Peyer's patch (tissue), 4 donors: Measurements from ENCODE around the gene PTPRM. TPM values are rescaled to one million over a fixed set of nuclear protein-coding genes. Genes with fewer than 3 reads are reported as not detected.

Experiments used
- DNase-seq, 3 donors: peaks; one replicate each; pipeline ENCODE4 v3.0.0-alpha.2; 2017 to 2019
- H3K27ac ChIP-seq, 4 donors: fragments of 200-600 bp; sonication (generic); one replicate each; pipeline ENCODE4 v1.5.1; 2016 to 2019
- H3K27me3 ChIP-seq, 2 donors: fragments of 200-600 bp; sonication (generic); one replicate each; pipeline ENCODE4 v1.5.1; 2019
- H3K36me3 ChIP-seq, 3 donors: fragments of 200-600 bp; sonication (generic); one replicate each; pipeline ENCODE4 v1.5.1; 2016 to 2019
- H3K4me1 ChIP-seq, 4 donors: fragments of 200-600 bp; sonication (generic); one replicate each; pipeline ENCODE4 v1.5.1; 2016 to 2019
- H3K4me3 ChIP-seq, 4 donors: fragments of 200-600 bp; sonication (generic); 1 replicate in 3 of 4; 2 replicates in 1 of 4; pipeline ENCODE4 v1.5.1; 2016 to 2019; ENCODE audit warnings: mild to moderate bottlenecking in 1 of 4
- H3K9me3 ChIP-seq, 4 donors: fragments of 200-600 bp; sonication (generic); one replicate each; pipeline ENCODE4 v1.5.1; 2016 to 2019; ENCODE audit warnings: mild to moderate bottlenecking in 1 of 4
- POLR2A ChIP-seq, 2 donors: fragments of 450-650 bp; IDR thresholded peaks; one replicate each; pipeline ENCODE4 v1.5.1; 2017; ENCODE audit warnings: antibody characterized with exemption in 2 of 2, mild to moderate bottlenecking in 2 of 2, moderate library complexity in 2 of 2
- total RNA-seq, 4 donors: library from RNA; depleted of rRNA; stranded (reverse); fragments of >200 nt; gene quantifications; one replicate each; pipeline ENCODE4 v1.1.0, GENCODE V29; 2016
- TF ChIP-seq, protein P1 (sequence below), 6 experiments: fragments of 450-650 bp in 4 of 6; fragments of 200-600 bp in 2 of 6; sonication (generic) in 1 of 6; IDR thresholded peaks; one replicate each; pipeline ENCODE4 v1.5.1; 2017 to 2019; ENCODE audit warnings: antibody characterized with exemption in 6 of 6, mild to moderate bottlenecking in 3 of 6, moderate library complexity in 1 of 6

The PTPRM gene
- total RNA-seq, 4 donors from 2014 or later, result 39.6 to 211 (median 80.3) TPM

DNA sequence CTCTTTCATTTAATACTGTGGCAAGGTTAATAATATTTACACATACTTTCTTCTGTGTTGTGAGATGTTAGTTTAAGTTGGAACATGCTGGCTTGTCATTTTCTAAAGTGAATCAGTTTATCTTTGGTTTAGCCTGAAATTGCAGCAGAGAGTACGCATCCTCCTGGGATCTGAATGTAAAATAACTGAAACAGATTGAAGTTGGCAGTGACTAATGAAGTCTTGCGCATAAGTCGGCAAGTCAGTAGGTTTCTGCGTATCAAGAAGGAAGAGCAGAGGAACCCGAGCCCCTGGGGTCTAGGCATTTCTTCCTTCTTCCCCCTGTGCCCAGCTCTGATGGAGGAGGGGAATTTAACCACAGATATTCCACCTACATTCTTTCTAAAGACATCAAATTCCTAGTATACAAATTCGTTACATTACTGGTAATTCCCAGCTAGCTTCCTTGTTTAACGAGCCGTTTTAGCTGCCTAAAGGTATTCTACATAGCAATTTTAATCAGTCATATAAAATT is 650.0 kb downstream of the PTPRM start:
- no peaks in the 10 kb centered on the region for H3K27me3 ChIP-seq
- no peaks in the 10 kb centered on the region for H3K9me3 ChIP-seq
- H3K36me3 ChIP-seq, result no peaks in the 10 kb centered on the region
- no peak overlapping the region for H3K4me3 ChIP-seq
- TF ChIP-seq, protein P1, sequence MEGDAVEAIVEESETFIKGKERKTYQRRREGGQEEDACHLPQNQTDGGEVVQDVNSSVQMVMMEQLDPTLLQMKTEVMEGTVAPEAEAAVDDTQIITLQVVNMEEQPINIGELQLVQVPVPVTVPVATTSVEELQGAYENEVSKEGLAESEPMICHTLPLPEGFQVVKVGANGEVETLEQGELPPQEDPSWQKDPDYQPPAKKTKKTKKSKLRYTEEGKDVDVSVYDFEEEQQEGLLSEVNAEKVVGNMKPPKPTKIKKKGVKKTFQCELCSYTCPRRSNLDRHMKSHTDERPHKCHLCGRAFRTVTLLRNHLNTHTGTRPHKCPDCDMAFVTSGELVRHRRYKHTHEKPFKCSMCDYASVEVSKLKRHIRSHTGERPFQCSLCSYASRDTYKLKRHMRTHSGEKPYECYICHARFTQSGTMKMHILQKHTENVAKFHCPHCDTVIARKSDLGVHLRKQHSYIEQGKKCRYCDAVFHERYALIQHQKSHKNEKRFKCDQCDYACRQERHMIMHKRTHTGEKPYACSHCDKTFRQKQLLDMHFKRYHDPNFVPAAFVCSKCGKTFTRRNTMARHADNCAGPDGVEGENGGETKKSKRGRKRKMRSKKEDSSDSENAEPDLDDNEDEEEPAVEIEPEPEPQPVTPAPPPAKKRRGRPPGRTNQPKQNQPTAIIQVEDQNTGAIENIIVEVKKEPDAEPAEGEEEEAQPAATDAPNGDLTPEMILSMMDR (IDR thresholded peaks at IDR 0.05), result no peak
- TF ChIP-seq POLR2A (IDR thresholded peaks at IDR 0.05), result no peak
- DNase-seq, result no peak
- H3K27ac ChIP-seq, result no peak overlapping the region
- no peaks in the 10 kb centered on the region for H3K4me1 ChIP-seq

DNA sequence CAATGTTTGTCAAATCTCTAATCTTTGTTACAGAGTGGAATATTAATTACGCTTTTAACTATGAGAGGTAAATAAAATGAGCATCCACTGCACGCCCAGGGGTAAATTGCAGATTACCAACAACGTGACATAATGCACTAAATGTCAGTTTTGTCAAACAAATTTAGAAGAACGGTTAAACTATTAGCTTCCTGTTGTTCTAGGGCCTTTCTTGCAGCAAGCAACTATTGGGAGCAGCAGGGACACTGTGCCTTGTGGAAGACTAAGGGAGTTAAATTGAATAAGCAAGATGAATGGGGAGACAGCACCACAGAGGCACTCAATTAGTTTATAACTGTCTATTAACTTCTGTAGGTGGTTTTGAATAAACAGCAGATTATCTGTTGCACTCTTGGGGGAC is 651.1 kb downstream of the PTPRM start:
- H3K36me3 ChIP-seq, result no peaks in the 10 kb centered on the region
- no peak overlapping the region for H3K4me3 ChIP-seq
- no peak for DNase-seq
- no peaks in the 10 kb centered on the region for H3K27me3 ChIP-seq
- H3K4me1 ChIP-seq, result no peaks in the 10 kb centered on the region
- H3K27ac ChIP-seq, result no peak overlapping the region
- no peaks in the 10 kb centered on the region for H3K9me3 ChIP-seq
- no peak for TF ChIP-seq POLR2A (IDR thresholded peaks at IDR 0.05)
- TF ChIP-seq, protein P1 (IDR thresholded peaks at IDR 0.05), result no peak

DNA sequence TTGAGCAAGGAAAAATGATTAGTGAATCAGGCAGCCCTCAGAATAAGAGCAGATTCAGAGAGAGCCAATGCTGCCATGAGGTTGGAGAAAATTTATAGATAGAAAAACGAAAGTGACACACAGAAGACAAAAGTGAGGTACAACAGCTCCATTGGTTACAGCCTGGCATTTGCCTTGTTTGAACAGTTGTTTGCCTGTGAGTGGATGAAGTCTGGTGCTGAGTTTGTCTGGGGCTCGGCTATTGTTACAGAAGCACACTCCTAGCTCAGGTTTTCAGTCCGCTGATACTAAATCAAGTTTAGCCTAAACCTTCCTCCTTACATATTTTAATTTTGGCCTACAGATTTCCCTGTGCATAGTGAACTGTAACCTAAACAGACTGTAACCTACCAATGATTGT is 654.3 kb downstream of the PTPRM start:
- Histone ChIP-seq H3K27ac (no peak overlapping the region), H3K4me1 (no peaks in the 10 kb centered on the region), H3K4me3 (no peak overlapping the region), H3K27me3 (no peaks in the 10 kb centered on the region), H3K9me3 (no peaks in the 10 kb centered on the region), H3K36me3 (no peaks in the 10 kb centered on the region)
- TF ChIP-seq POLR2A (IDR thresholded peaks at IDR 0.05), result no peak
- TF ChIP-seq, protein P1 (IDR thresholded peaks at IDR 0.05), result no peak
- DNase-seq, result no peak

DNA sequence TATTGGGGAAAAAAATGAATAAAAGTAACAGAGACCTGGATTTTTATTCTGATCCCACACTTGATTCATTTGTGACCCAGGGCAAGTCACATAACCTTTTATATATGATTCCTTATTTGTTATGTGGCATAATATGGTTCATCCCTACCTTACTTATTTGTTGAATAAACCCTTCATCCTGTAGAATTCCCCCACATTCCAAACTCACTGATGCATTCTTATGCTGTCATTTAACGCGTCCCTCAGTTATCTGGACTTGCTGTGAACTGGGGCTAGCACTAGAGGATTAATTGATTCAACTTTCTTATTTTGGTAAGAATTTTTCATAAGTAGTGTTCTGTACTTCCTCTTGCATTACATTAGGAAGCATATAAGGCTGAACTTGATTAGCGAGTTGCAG is 657.5 kb downstream of the PTPRM start:
- no peak overlapping the region for H3K27ac ChIP-seq
- no peaks in the 10 kb centered on the region for H3K4me1 ChIP-seq
- H3K27me3 ChIP-seq, result no peaks in the 10 kb centered on the region
- no peaks in the 10 kb centered on the region for H3K9me3 ChIP-seq
- no peak overlapping the region for H3K4me3 ChIP-seq
- DNase-seq, result no peak
- H3K36me3 ChIP-seq, result no peaks in the 10 kb centered on the region
- TF ChIP-seq POLR2A (IDR thresholded peaks at IDR 0.05), result no peak
- TF ChIP-seq, protein P1 (IDR thresholded peaks at IDR 0.05), result no peak

GRCh38 chr18:8229040-8229439 is 661.9 kb downstream of the PTPRM start:
- TF ChIP-seq, protein P1 (IDR thresholded peaks at IDR 0.05), result no peak
- TF ChIP-seq POLR2A (IDR thresholded peaks at IDR 0.05), result no peak
- Histone ChIP-seq H3K27ac (no peak overlapping the region), H3K4me1 (no peaks in the 10 kb centered on the region), H3K4me3 (no peak overlapping the region), H3K27me3 (no peaks in the 10 kb centered on the region), H3K9me3 (no peaks in the 10 kb centered on the region), H3K36me3 (no peaks in the 10 kb centered on the region)
- DNase-seq, result no peak

DNA sequence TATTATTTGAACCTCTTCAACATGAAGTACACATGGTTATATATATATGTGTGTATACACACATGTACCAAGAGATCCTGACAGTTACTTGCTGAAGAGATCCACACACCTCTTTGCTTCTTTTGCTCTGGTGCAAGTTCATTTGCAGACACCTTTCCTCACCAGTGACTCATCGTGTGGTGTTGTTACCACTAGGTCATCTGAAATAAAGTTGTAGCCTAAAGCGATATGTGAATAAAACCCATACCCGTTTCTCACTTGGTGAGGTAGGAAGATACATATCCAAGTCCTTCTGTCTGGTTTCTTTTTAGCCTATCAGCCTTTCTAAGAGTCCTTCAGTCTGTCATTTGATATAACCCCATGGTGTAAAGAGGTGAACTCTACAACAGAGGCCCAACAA is 662.7 kb downstream of the PTPRM start:
- no peaks in the 10 kb centered on the region for H3K27me3 ChIP-seq
- no peaks in the 10 kb centered on the region for H3K4me1 ChIP-seq
- no peak overlapping the region for H3K4me3 ChIP-seq
- DNase-seq, result no peak
- TF ChIP-seq, protein P1 (IDR thresholded peaks at IDR 0.05), result no peak
- no peak for TF ChIP-seq POLR2A (IDR thresholded peaks at IDR 0.05)
- no peak overlapping the region for H3K27ac ChIP-seq
- no peaks in the 10 kb centered on the region for H3K36me3 ChIP-seq
- H3K9me3 ChIP-seq, result no peaks in the 10 kb centered on the region
